AG09309 (cell line): ENCODE data around the gene SERTAD3.
"Not testable (repeated sequence)": the region's sequence is repeated elsewhere in the genome, so short reads cannot be mapped to it uniquely, and the experiment has no call there.

Source experiments
- DNase-seq: peaks from one replicate; pipeline ENCODE4 v3.0.0-alpha.2; 2010; ENCODE audit warnings: low read depth
- H3K4me3 ChIP-seq: 2 replicates; pipeline ENCODE4 v1.5.1; 2011; ENCODE audit warnings: mild to moderate bottlenecking, low read depth, low read length, moderate library complexity; ENCODE audit not compliant: control insufficient read depth
- TF ChIP-seq, protein P1 (sequence below): IDR thresholded peaks from 2 replicates; pipeline ENCODE4 v1.5.1; 2011; ENCODE audit warnings: mild to moderate bottlenecking, low read depth, low read length, inconsistent platforms; ENCODE audit not compliant: insufficient read depth, control insufficient read depth; ENCODE audit errors: missing control alignments

Gene SERTAD3

DNA sequence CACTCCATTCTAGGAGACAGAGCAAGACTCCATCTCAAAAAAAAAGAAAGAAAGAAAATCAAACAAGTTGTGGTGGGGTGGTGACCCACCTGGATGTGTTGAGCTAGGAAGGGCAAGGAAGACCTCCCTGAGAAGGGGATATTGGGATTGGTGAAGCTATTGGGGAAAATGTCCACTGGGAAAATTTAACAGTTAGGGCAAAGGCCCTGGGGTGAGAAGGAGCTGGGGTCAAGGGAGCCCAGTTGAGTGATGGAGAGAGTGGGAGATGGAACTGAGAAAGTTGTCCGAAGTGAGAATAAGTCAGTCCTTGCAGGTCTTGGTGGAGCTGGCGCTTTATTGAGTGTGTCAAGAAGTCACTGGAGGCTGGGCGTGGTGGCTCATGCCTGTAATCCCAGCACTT lies 5.9 kb downstream of the SERTAD3 start:
- no peak for DNase-seq
- TF ChIP-seq, protein P1, sequence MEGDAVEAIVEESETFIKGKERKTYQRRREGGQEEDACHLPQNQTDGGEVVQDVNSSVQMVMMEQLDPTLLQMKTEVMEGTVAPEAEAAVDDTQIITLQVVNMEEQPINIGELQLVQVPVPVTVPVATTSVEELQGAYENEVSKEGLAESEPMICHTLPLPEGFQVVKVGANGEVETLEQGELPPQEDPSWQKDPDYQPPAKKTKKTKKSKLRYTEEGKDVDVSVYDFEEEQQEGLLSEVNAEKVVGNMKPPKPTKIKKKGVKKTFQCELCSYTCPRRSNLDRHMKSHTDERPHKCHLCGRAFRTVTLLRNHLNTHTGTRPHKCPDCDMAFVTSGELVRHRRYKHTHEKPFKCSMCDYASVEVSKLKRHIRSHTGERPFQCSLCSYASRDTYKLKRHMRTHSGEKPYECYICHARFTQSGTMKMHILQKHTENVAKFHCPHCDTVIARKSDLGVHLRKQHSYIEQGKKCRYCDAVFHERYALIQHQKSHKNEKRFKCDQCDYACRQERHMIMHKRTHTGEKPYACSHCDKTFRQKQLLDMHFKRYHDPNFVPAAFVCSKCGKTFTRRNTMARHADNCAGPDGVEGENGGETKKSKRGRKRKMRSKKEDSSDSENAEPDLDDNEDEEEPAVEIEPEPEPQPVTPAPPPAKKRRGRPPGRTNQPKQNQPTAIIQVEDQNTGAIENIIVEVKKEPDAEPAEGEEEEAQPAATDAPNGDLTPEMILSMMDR, result no peak
- H3K4me3 ChIP-seq, result no peak overlapping the region

DNA sequence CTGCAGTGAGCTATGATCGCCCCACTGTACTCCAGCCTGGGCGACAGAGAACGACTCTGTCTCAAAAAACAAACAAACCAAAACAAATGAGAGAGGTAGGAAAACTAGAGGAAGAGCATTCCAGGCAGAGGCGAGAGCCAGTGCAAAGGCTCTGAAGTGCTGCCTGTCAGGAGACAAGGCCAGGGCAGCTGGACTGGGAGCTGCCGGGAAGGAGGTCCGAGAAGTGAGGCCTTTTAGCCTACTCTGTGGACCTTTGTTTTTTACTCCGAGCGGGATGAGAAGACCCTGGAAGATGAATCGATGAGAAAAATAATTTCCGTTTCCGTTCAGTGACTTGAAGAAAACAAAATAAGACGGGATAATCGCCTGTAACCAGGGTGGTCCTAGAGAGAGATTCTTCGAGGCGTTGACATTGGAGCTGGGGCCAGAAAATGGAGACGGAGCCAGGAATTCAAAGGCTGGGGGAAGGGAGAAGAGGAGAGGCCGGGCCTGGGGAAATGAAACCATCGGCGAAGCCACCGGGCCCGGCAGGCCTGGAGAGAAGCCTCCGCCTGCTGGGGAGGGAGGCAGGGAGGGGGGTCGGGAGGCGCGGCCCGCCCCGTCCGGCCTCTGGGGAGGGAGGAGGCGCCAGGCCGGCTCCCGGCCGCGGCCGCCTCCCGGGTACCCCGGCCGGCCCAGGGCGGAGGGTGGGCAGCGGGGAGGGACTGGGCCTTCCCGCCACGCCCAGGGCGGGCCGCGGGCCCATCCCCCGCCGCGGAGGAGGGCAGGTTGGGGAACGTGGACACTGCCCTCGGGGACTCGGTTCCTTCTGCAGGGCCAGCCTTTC lies 10.5 kb downstream of the SERTAD3 start:
- peak overlapping the region; percentile 39 for H3K4me3 ChIP-seq
- peak; percentile 66 for DNase-seq
- TF ChIP-seq, protein P1, result no peak

DNA sequence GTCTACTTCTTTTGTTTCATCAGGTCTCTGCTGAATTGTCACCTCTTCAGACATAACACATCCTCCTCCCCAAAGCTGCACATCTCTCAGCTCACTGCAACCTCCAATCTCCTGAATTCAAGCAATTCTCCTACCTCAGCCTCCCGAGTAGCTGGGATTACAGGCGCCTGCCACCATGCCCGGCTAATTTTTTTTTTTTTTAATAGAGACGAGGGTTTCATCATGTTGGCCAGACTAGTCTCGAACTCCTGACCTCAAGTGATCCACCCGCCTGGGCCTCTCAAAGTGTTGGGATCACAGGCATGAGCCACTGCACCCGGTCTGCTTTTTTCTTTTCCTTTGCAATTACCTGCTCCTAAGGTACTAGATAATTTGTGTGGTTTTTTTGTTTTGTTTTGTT lies 11.4 kb downstream of the SERTAD3 start:
- peak overlapping the region; percentile 39 for H3K4me3 ChIP-seq
- not testable (repeated sequence) for DNase-seq

DNA sequence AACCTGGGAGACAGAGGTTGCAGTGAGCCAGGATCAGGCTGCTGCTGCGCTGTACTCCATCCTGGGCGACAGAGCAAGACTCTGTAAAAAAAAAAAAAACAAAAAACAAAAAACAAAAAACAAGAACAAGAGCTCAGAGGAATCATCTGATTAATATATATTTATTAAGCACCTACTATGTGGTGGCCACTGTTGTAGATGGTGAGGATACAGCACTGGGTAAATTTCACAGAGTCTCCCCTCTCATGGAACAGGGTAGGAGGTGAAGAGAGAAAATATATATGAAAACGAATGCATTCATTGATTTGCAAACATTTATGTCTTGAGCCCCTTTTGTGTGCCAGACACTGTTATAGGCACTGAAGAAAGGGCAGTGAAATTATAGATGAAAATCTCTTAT lies 12.4 kb downstream of the SERTAD3 start:
- TF ChIP-seq, protein P1, result no peak
- no peak for DNase-seq
- no peak overlapping the region for H3K4me3 ChIP-seq

DNA sequence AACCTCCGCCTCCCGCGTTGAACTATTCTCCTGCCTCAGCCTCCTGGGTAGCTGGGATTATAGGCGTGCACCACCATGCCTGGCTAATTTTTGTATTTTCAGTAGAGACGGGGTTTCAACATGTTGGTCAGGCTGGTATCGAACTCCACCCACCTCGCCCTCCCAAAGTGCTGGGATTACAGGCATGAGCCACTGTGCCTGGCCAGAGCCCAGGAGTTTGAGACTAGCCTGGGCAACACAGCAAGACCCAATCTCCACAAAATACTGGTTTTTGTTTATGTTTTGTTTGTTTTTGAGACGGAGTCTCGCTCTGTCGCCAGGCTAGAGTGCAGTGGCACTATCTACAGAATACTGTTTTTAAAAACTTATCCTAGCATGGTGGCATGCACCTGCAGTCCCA lies 13.9 kb downstream of the SERTAD3 start:
- not testable (repeated sequence) for DNase-seq, H3K4me3 ChIP-seq

DNA sequence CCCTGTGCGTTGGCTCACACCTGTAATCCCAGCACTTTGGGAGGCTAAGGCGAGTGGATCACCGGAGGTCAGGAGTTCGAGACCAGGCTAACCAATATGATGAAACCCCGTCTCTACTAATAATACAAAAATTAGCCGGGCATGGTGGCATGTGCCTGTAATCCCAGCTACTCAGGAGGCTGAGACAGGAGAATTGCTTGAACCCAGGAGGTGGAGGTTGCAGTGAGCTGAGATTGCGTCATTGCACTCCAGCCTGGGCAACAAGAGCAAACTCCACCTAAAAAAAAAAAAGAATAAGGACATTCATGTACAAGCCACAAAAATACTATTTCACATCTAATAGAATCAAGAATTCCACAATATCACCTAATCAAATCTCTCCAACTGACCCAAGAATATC lies 15.9 kb downstream of the SERTAD3 start:
- not testable (repeated sequence) for DNase-seq, H3K4me3 ChIP-seq

DNA sequence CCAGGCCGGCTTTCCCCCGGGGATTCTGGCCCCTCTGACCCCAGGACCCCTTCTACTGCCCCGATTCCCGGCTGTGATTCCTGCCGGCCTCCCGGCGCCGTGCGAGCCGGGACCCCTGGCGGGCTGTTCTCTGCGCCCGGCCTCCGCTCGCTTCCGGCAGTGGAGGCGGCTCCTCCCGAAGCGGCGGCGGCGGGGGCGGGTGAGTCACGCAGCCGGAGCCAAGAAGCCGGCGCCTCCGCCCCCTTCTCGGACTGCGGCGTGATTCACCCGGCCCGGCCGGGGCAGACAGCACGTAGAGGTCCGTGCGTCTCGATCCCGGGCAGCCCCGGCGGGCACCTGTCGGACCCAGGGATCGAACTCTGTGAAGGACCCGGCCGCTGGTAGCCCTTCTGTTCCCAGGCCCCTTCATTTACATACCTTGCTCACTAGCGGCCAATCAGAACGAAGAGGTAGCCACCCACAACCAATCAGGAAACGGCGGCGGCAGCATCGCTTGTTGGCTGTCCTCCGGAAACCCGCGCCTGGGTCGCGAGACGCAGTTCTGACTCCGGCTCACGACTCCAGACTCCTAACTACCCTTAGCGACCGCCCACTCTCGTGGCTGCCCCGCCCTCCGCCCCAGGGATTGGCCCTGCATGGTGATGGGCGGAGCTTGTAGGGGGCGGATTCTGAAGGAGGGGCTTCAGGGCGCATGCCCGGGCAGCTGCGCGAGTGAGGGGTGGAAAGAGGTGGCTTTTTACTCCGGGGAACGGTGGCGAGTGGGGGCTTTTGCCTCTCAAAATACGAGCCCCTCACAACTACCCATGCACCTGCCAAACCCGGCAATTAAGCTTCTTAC lies 18.5 kb downstream of the SERTAD3 start, which contains the start of gene SERTAD1:
Gene SERTAD1 (minus strand): TSS at position 543 of the 838 bp plus-strand sequence. CDS start 2,446 bp downstream, outside the sequence.
- TF ChIP-seq, protein P1, result peak; percentile 63

DNA sequence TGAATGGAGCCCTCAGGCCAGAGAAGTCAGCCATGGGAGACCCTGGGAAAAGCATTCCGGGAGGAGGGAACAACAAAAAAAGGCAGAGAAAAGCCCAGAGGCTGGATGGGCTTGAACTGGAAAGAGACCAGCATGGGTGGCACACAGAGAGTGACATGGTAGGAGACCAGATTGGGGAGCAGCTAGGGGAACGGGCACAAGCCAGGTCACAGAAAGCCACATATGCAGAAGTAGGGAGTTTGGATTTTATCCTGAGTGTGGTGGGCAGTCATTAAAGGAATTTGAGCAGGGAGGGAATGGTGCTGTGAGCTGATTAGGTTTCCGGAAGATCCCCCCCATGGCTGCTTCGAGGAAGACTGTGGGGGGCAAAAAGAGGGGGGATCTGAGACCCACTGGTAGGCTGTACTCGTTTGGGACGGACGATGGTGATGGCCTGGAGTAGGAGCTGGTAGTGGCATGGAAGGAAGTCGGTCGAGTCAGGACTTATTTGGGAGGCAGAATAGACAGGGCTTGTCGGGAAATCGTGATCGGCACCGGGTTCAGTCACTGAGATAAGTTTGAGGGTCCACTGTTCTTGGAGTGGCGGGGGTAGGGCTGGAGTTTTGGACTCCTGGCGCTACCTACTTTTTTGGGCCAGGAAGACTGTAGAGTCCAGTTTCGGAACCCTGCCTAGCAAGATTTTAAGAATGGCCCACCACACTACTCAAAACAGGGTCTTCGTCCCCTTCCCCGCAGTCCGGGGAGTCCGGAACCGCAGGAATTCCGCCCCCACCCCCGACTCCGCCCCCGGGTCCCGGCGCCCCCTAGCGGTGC lies 19.3 kb downstream of the SERTAD3 start:
- TF ChIP-seq, protein P1, result no peak
- no peak for DNase-seq
- H3K4me3 ChIP-seq, result peak overlapping the region; percentile 90

More for the DNA sequence above, 18.5 kb downstream of the SERTAD3 start, which contains the start of gene SERTAD1:
- peak within 1 kb of the TSS; percentile 90 for H3K4me3 ChIP-seq
- DNase-seq, result peak; percentile 95
